CD14-positive monocyte (primary cell): ENCODE results near the gene TMEM213. TPM values are rescaled to one million over a fixed set of nuclear protein-coding genes. Genes with fewer than 3 reads are reported as not detected.

Experiments used
- DNase-seq, 3 donors: peaks; one replicate each; pipeline ENCODE4 v3.0.0-alpha.2; 2011 to 2022
- H2AFZ ChIP-seq: 2 replicates; pipeline ENCODE4 v1.6.0; 2012; ENCODE audit warnings: mild to moderate bottlenecking, low read depth, low read length, inconsistent platforms; ENCODE audit not compliant: insufficient read depth, poor library complexity, severe bottlenecking
- H3K27ac ChIP-seq, 2 donors: 1 replicate in 1 of 2; 2 replicates in 1 of 2; pipeline ENCODE4 v1.5.1; 2012 to 2013; ENCODE audit warnings: low read length in 2 of 2, control low read depth in 1 of 2, inconsistent platforms in 1 of 2, low read depth in 1 of 2, mild to moderate bottlenecking in 1 of 2
- H3K27me3 ChIP-seq, 2 donors: one replicate each; pipeline versions ENCODE4 v1.6.0 to v1.6.1; 2011 to 2013; ENCODE audit warnings: low read length in 2 of 2; ENCODE audit not compliant: control insufficient read depth in 2 of 2, insufficient read depth in 2 of 2
- H3K36me3 ChIP-seq, 2 donors: replicated peaks in 1 of 2; 1 replicate in 1 of 2; 2 replicates in 1 of 2; pipeline versions ENCODE4 v1.5.1 to v1.6.1; 2012 to 2013; ENCODE audit warnings: low read length in 2 of 2, control low read depth in 1 of 2, inconsistent platforms in 1 of 2, mild to moderate bottlenecking in 1 of 2; ENCODE audit not compliant: insufficient read depth in 2 of 2, control insufficient read depth in 1 of 2
- H3K4me1 ChIP-seq, 2 donors: 1 replicate in 1 of 2; 2 replicates in 1 of 2; pipeline versions ENCODE4 v1.5.1 to v1.6.1; 2012 to 2013; ENCODE audit warnings: low read length in 2 of 2, control low read depth in 1 of 2, inconsistent platforms in 1 of 2, mild to moderate bottlenecking in 1 of 2, moderate library complexity in 1 of 2; ENCODE audit not compliant: insufficient read depth in 2 of 2, control insufficient read depth in 1 of 2
- H3K4me2 ChIP-seq: replicated peaks from 2 replicates; pipeline ENCODE3; 2012; ENCODE audit warnings: low read length, moderate library complexity, mild to moderate bottlenecking; ENCODE audit not compliant: poor library complexity, severe bottlenecking; ENCODE audit errors: extremely low read depth
- H3K4me3 ChIP-seq, 3 experiments: fragments of 200-600 bp in 1 of 3; sonication (generic) in 1 of 3; replicated peaks in 1 of 3; 1 replicate in 2 of 3; 2 replicates in 1 of 3; pipeline ENCODE4 v1.5.1; 2011 to 2013; ENCODE audit warnings: low read length in 3 of 3, mild to moderate bottlenecking in 3 of 3, control low read depth in 2 of 3, low read depth in 2 of 3, inconsistent platforms in 1 of 3, moderate library complexity in 1 of 3
- H3K79me2 ChIP-seq: 2 replicates; pipeline ENCODE4 v1.6.0; 2012; ENCODE audit warnings: mild to moderate bottlenecking, control low read depth, inconsistent platforms, low read length, moderate library complexity; ENCODE audit not compliant: insufficient read depth
- H3K9ac ChIP-seq: 2 replicates; pipeline ENCODE4 v1.6.0; 2017; ENCODE audit warnings: low read length, mild to moderate bottlenecking; ENCODE audit not compliant: insufficient read depth, poor library complexity, severe bottlenecking
- H3K9me3 ChIP-seq, 2 donors: replicated peaks in 1 of 2; 1 replicate in 1 of 2; 2 replicates in 1 of 2; pipeline versions ENCODE4 v1.5.1 to v1.6.1; 2012 to 2013; ENCODE audit warnings: low read length in 2 of 2, control low read depth in 1 of 2; ENCODE audit not compliant: control insufficient read depth in 1 of 2, insufficient read depth in 1 of 2
- H4K20me1 ChIP-seq: 2 replicates; pipeline ENCODE4 v1.6.0; 2012; ENCODE audit warnings: mild to moderate bottlenecking, low read length, control low read depth, moderate library complexity; ENCODE audit not compliant: insufficient read depth
- H3K27ac Mint-ChIP-seq, 7 donors: one replicate each; pipeline ENCODE4 v1.8.0; 2020; ENCODE audit warnings: mild to moderate bottlenecking in 7 of 7, mixed read lengths in 7 of 7, moderate library complexity in 6 of 7, inconsistent platforms in 2 of 7
- H3K27me3 Mint-ChIP-seq, 3 donors: one replicate each; pipeline ENCODE4 v1.8.0; 2021 to 2022; ENCODE audit warnings: low read depth in 3 of 3, mild to moderate bottlenecking in 3 of 3, mixed read lengths in 3 of 3, moderate library complexity in 3 of 3, inconsistent platforms in 1 of 3
- H3K36me3 Mint-ChIP-seq, 2 donors: one replicate each; pipeline ENCODE4 v1.8.0; 2020; ENCODE audit warnings: mixed read lengths in 2 of 2, inconsistent platforms in 1 of 2, mild to moderate bottlenecking in 1 of 2
- H3K4me1 Mint-ChIP-seq: one replicate; pipeline ENCODE4 v1.8.0; 2020; ENCODE audit warnings: mild to moderate bottlenecking, mixed read lengths
- H3K4me3 Mint-ChIP-seq, 2 donors: one replicate each; pipeline ENCODE4 v1.8.0; 2020; ENCODE audit warnings: mild to moderate bottlenecking in 2 of 2, mixed read lengths in 2 of 2, moderate library complexity in 1 of 2
- H3K9me3 Mint-ChIP-seq, 7 donors: one replicate each; pipeline ENCODE4 v1.8.0; 2020 to 2022; ENCODE audit warnings: mixed read lengths in 7 of 7, mild to moderate bottlenecking in 6 of 7, moderate library complexity in 6 of 7, inconsistent platforms in 2 of 7
- WGBS: methylation state at CpG from one replicate; pipeline ENCODE4 v1.1.5; 2013; ENCODE audit warnings: missing lambda C conversion rate; ENCODE audit not compliant: insufficient coverage; 5-methylcytosine and 5-hydroxymethylcytosine counted together
- intact Hi-C, 2 donors: fragments of 100-400 bp; cut with micrococcal nuclease; formaldehyde crosslinking; loops; one replicate each; pipeline versions ENCODE4 v1.15.0 to v1.15.1; 2023
- polyA plus RNA-seq, 3 donors: library from polyadenylated mRNA; depleted of rRNA in 1 of 3; unstranded in 2 of 3; stranded (reverse) in 1 of 3; fragments of 300-500 nt in 2 of 3; fragments of >200 nt in 1 of 3; fragmentation: Illumina TruSeq in 2 of 3; gene quantifications; 1 replicate in 2 of 3; 2 replicates in 1 of 3; pipeline ENCODE4 v1.2.3, GENCODE V29; 2012 to 2021
- TF ChIP-seq, protein P1 (sequence below): fragments of 200-600 bp; IDR thresholded peaks from one replicate; pipeline ENCODE4 v1.8.0; 2022; ENCODE audit warnings: antibody characterized with exemption, mild to moderate bottlenecking

TMEM213 gene
- polyA plus RNA-seq, 3 donors, result not detected

DNA sequence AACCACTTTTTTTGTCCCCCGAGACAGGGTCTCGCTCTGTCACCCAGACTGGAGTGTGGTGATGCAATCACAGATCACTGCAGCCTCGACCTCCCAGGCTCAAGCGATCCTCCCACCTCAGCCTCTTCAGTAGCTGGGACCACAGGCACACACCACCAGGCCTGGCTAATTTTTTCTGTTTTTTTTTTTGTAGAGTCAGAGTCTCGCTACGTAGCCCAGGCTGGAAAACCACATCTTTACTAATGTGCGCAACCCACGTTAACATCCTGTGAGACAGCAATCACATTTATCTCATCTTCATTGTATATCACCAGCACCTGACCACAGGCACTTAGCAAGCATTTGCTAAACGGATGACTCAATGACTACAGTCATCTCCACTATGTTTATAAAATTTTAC lies 78.0 kb downstream of the TMEM213 start:
- H3K27ac Mint-ChIP-seq, result no peak overlapping the region
- H3K9me3 ChIP-seq, result no peaks in the 10 kb centered on the region

DNA sequence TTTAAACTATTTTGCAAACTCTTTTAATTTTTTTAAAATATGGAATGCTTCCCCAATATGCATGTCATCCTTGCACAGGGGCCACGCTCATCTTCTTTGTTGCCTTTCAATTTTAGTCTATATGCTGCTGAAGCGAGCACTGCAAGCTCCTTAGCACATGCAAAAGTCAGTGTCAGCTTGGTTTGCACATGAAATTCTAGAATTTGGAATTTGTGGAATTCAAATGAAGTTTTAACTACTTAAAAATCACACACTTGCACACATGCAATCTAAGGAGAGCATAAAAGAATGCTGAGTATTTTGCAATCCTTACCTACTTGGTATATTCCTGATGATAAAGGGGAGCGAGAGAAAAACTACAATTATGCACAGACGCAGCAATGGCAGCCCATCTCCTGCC lies 78.5 kb downstream of the TMEM213 start:
- no peak overlapping the region for H3K9ac ChIP-seq
- no peak overlapping the region for H3K4me3 Mint-ChIP-seq
- no peak overlapping the region for H3K27ac Mint-ChIP-seq
- no peaks in the 10 kb centered on the region for H3K27me3 ChIP-seq
- H3K4me2 ChIP-seq, result no peak overlapping the region
- DNase-seq, result no peak
- TF ChIP-seq, protein P1, sequence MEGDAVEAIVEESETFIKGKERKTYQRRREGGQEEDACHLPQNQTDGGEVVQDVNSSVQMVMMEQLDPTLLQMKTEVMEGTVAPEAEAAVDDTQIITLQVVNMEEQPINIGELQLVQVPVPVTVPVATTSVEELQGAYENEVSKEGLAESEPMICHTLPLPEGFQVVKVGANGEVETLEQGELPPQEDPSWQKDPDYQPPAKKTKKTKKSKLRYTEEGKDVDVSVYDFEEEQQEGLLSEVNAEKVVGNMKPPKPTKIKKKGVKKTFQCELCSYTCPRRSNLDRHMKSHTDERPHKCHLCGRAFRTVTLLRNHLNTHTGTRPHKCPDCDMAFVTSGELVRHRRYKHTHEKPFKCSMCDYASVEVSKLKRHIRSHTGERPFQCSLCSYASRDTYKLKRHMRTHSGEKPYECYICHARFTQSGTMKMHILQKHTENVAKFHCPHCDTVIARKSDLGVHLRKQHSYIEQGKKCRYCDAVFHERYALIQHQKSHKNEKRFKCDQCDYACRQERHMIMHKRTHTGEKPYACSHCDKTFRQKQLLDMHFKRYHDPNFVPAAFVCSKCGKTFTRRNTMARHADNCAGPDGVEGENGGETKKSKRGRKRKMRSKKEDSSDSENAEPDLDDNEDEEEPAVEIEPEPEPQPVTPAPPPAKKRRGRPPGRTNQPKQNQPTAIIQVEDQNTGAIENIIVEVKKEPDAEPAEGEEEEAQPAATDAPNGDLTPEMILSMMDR, result no peak
- no peaks in the 10 kb centered on the region for H3K4me1 ChIP-seq
- peaks cover 0 to 1% (median 0%) of the 10 kb centered on the region in 3 donors for H3K27me3 Mint-ChIP-seq
- no peak overlapping the region for H3K27ac ChIP-seq
- no peaks in the 10 kb centered on the region for H4K20me1 ChIP-seq
- no CpG with 5 or more reads among the region's 4 CpGs for WGBS
- H3K36me3 ChIP-seq, result no peaks in the 10 kb centered on the region
- no peak overlapping the region for H3K4me3 ChIP-seq
- intact Hi-C loops, result no loop called here
- H3K36me3 Mint-ChIP-seq, result no peaks in the 10 kb centered on the region
- no peak overlapping the region for H2AFZ ChIP-seq
- no peaks in the 10 kb centered on the region for H3K9me3 ChIP-seq
- H3K9me3 Mint-ChIP-seq, result no peaks in the 10 kb centered on the region
- H3K4me1 Mint-ChIP-seq, result no peaks in the 10 kb centered on the region
- no peaks in the 10 kb centered on the region for H3K79me2 ChIP-seq

More for the DNA sequence above, 78.0 kb downstream of the TMEM213 start:
- Histone ChIP-seq H3K36me3 (no peaks in the 10 kb centered on the region), H3K27ac (no peak overlapping the region), H3K4me3 (no peak overlapping the region), H4K20me1 (no peaks in the 10 kb centered on the region), H3K27me3 (no peaks in the 10 kb centered on the region), H2AFZ (no peak overlapping the region), H3K79me2 (no peaks in the 10 kb centered on the region), H3K4me1 (no peaks in the 10 kb centered on the region), H3K4me2 (no peak overlapping the region), H3K9ac (no peak overlapping the region)
- no peaks in the 10 kb centered on the region for H3K9me3 Mint-ChIP-seq
- 75% methylated on average over 2 of the region's 9 CpGs for WGBS
- no peaks in the 10 kb centered on the region for H3K36me3 Mint-ChIP-seq
- no peaks in the 10 kb centered on the region for H3K4me1 Mint-ChIP-seq
- no peak for DNase-seq
- intact Hi-C loops, result no loop called here
- TF ChIP-seq, protein P1, result no peak
- no peak overlapping the region for H3K4me3 Mint-ChIP-seq
- no peaks in the 10 kb centered on the region for H3K27me3 Mint-ChIP-seq
